ENCODE results near the gene FILIP1. TPM values are rescaled to one million over a fixed set of nuclear protein-coding genes. Genes with fewer than 3 reads are reported as not detected.

FILIP1 gene
- total and polyA plus RNA-seq, 12 donors: 16.8 to 269 (median 181) TPM

- TF ChIP-seq CTCF (IDR thresholded peaks at IDR 0.05): no peak
- WGBS, 2 donors: 20 to 28% methylated on average over 4 of the region's 4 CpGs
- H3K27ac ChIP-seq: peak overlapping the region; percentile 41 to 83 (median 58)
- no peak for DNase-seq
- peak in 6 of 8 donors; percentile 26 to 80 (median 63) for ATAC-seq
- intact Hi-C loops (cut with DNase I): loop anchor here in 3 of 10 donors (5.0 to 10.0 kb wide), 4 partner anchors 54 to 64 kb away; partner anchors contain the start of gene FILIP1 (in 2 of the 3)
- H3K4me1 ChIP-seq: peaks cover 12 to 81% (median 57%) of the 10 kb centered on the region in 9 donors
- H3K36me3 ChIP-seq: no peaks in the 10 kb centered on the region
- H3K27me3 ChIP-seq: no peaks in the 10 kb centered on the region
- H3K4me3 ChIP-seq: no peak overlapping the region
- no peaks in the 10 kb centered on the region for H3K9me3 ChIP-seq
These were observed 62.8 kb downstream of the FILIP1 start for GRCh38 chr6:75430631-75431325.

GRCh38 chr6:75429061-75429703 is 64.4 kb downstream of the FILIP1 start:
- H3K27me3 ChIP-seq: no peaks in the 10 kb centered on the region
- ATAC-seq: peak in 6 of 8 donors; percentile 27 to 48 (median 32)
- TF ChIP-seq CTCF (IDR thresholded peaks at IDR 0.05): no peak
- no peaks in the 10 kb centered on the region for H3K36me3 ChIP-seq
- intact Hi-C loops (cut with DNase I): no loop called here
- no peak for DNase-seq
- no peak overlapping the region for H3K4me3 ChIP-seq
- H3K27ac ChIP-seq: peak overlapping the region in 6 of 10 donors; percentile 20 to 83 (median 54)
- H3K4me1 ChIP-seq: peaks cover 12 to 84% (median 62%) of the 10 kb centered on the region in 9 donors
- no peaks in the 10 kb centered on the region for H3K9me3 ChIP-seq
- WGBS, 2 donors: 32 to 39% methylated on average over 2 of the region's 2 CpGs

GRCh38 chr6:75428204-75428603 is 65.4 kb downstream of the FILIP1 start:
- no peaks in the 10 kb centered on the region for H3K27me3 ChIP-seq
- H3K9me3 ChIP-seq: no peaks in the 10 kb centered on the region
- peaks cover 12 to 88% (median 65%) of the 10 kb centered on the region in 9 donors for H3K4me1 ChIP-seq
- no peaks in the 10 kb centered on the region for H3K36me3 ChIP-seq
- no peak for DNase-seq
- peak overlapping the region in 3 of 10 donors; percentile 2 to 83 (median 11) for H3K27ac ChIP-seq
- no peak overlapping the region for H3K4me3 ChIP-seq
- TF ChIP-seq CTCF (IDR thresholded peaks at IDR 0.05): no peak
- intact Hi-C loops (cut with DNase I): no loop called here
- 50 to 53% methylated on average over 1 of the region's 1 CpG for WGBS, 2 donors
- ATAC-seq: no peak

- DNase-seq (no peak), ATAC-seq (no peak)
- H3K36me3 ChIP-seq: no peaks in the 10 kb centered on the region
- peaks cover 12 to 92% (median 64%) of the 10 kb centered on the region in 9 donors for H3K4me1 ChIP-seq
- no peak for TF ChIP-seq CTCF (IDR thresholded peaks at IDR 0.05)
- intact Hi-C loops (cut with DNase I): no loop called here
- H3K27me3 ChIP-seq: no peaks in the 10 kb centered on the region
- 97 to 100% methylated on average over 2 of the region's 2 CpGs for WGBS, 2 donors
- no peaks in the 10 kb centered on the region for H3K9me3 ChIP-seq
- peak overlapping the region in 1 of 10 donors; percentile 2 for H3K27ac ChIP-seq
- no peak overlapping the region for H3K4me3 ChIP-seq
These were observed 66.3 kb downstream of the FILIP1 start for GRCh38 chr6:75427329-75427728.

Measured in heart right ventricle (tissue), 16 donors.